GM04504 (cell line): ENCODE data around the gene PSMB1.
"Not testable (repeated sequence)": the region's sequence is repeated elsewhere in the genome, so short reads cannot be mapped to it uniquely, and the experiment has no call there.

Source experiments
- DNase-seq: peaks from one replicate; pipeline ENCODE4 v3.0.0-alpha.2; 2012; ENCODE audit warnings: low read depth

PSMB1 gene

GRCh38 chr6:170502733-170503413 lies 50.2 kb downstream of the PSMB1 start:
- DNase-seq, result not testable (repeated sequence)

GRCh38 chr6:170502268-170502667 lies 50.8 kb downstream of the PSMB1 start:
- not testable (repeated sequence) for DNase-seq

DNA sequence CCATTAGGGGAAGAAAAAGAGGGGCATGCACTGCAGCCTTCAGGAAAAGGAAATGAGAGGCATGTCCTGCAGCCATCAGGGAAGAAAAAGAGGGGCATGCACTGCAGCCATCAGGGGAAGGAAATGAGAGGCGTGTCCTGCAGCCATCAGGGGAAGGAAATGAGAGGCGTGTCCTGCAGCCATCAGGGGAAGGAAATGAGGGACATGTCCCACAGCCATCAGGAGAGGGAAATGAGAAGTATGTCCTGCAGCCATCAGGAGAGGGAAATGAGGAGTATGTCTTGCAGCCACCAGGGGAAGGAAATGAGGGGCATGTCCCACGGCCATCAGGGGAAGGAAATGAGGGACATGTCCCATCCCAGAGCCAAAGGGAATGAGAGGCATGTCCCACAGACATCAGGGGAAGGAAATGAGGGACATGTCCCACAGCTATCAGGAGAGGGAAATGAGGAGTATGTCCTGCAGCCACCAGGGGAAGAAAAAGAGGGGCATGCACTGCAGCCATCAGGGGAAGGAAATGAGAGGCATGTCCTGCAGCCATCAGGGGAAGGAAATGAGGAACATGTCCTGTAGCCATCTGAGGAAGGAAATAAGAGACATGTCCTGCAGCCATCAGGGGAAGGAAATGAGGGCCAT lies 52.0 kb downstream of the PSMB1 start:
- no peak for DNase-seq

DNA sequence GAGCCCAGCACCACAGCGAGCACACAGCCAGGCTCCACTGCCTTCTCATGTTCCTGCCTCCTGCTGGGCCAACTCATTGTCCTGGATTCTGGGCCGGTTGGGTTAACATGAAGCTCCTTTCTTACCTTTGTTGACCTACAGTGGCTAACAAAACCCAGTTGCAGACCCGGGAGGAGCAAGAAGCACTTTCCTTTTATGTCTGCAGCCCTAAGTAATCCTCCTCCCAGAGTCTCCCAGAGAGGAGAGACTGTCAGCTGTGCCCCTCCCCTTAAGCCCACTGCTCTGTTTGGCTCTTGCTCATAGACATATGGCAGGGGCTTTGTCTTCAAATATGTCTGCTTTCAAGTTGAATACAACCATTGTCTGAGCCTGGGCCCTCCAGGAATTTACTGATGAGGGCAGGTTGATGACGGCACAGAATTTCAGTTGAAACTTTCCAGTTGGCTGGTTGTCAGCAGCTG lies 55.2 kb downstream of the PSMB1 start:
- no peak for DNase-seq

DNA sequence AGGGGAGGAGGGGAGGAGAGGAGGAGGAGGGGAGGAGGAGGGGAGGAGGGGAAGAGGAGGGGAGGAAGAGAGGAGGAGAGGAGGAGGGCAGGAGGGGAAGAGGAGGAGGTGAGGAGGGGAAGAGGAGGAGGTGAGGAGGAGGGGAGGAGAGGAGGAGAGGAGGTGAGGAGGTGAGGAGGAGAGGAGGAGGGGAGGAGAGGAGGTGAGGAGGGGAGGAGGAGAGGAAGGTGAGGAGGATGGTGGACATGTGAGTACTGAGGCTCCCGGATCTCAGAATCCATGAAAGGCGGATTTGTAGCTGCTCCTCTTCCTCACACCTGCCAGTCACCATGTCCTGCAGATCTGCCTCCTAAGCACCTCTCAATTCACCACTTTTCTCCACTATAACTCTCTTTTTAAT lies 59.8 kb downstream of the PSMB1 start:
- no peak for DNase-seq

- DNase-seq, result no peak
Observed at GRCh38 chr6:170490259-170490658, 62.8 kb downstream of the PSMB1 start.

- DNase-seq, result no peak
Observed at GRCh38 chr6:170489836-170490235, 63.3 kb downstream of the PSMB1 start.

- no peak for DNase-seq
Observed at GRCh38 chr6:170487707-170488329, 65.3 kb downstream of the PSMB1 start.

DNA sequence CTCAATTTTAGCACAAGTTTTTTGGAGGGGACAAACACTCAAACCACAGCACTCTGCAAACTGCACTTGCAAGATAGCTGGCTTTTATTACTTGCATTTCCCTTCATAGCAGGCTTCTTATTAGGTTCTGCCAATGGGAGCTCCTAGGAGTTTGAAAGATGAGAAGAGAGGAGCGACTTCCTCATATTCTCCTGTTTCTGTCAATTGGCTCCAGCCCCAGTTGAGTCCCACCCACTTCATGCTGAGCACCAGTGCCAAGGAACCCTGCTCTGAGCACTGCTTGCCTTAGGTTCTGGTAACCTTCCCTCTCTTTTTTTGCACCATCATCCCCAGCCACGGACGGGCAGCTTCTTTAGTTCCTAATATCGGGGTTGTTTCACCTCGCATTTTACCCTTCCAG lies 67.9 kb downstream of the PSMB1 start:
- no peak for DNase-seq
